ENCODE data around the gene PLA2G6.

Gene PLA2G6

GRCh38 chr22:38204784-38205183, 23.2 kb upstream of the PLA2G6 start:
- TF ChIP-seq, protein P1, sequence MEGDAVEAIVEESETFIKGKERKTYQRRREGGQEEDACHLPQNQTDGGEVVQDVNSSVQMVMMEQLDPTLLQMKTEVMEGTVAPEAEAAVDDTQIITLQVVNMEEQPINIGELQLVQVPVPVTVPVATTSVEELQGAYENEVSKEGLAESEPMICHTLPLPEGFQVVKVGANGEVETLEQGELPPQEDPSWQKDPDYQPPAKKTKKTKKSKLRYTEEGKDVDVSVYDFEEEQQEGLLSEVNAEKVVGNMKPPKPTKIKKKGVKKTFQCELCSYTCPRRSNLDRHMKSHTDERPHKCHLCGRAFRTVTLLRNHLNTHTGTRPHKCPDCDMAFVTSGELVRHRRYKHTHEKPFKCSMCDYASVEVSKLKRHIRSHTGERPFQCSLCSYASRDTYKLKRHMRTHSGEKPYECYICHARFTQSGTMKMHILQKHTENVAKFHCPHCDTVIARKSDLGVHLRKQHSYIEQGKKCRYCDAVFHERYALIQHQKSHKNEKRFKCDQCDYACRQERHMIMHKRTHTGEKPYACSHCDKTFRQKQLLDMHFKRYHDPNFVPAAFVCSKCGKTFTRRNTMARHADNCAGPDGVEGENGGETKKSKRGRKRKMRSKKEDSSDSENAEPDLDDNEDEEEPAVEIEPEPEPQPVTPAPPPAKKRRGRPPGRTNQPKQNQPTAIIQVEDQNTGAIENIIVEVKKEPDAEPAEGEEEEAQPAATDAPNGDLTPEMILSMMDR (IDR thresholded peaks at IDR 0.05; ENCODE audit: low read depth, low read length): no peak
- no peak overlapping the region for H3K4me3 ChIP-seq (replicated peaks in 1 of 2; ENCODE audit: low read depth in 2 of 2, low read length in 2 of 2)
- no peak for DNase-seq (ENCODE audit: low read depth in 2 of 2)

DNA sequence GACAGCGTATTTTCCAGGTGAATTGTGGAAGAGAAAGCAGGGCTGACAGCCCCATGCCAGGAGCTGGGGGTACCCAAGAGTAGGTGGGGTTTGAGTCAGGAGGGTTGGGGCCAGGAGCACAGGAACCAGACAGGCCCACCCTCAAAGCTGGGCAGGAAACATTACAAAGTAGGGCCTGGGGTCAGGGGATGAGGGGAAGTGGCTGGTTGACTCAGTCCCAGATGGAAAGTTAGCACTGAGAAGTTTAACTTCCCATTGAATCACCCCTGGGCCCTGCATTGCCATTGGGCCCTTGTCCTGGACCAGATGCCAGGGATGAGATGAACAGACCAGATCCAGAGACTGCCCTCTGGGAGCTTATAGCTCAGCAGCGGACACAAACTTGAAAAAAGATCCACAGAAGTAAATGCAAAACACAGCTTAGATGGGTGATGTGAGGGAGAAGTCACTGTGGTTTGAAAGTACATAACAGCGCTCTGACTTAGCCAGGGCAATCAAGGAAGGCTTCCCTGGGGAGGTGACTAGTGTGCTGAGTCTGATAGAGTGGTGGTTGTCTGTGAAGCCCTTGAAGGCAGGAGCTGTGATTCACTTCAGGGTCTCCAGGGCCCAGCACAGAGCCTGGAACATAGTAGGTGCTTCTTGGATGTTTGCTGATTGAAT, 22.4 kb upstream of the PLA2G6 start:
- TF ChIP-seq, protein P1 (IDR thresholded peaks at IDR 0.05; ENCODE audit: low read depth, low read length): no peak
- H3K4me3 ChIP-seq (replicated peaks in 1 of 2; ENCODE audit: low read depth in 2 of 2, low read length in 2 of 2): peak overlapping the region in 1 of 2 donors; percentile 91
- peak in 1 of 2 donors; percentile 89 for DNase-seq (ENCODE audit: low read depth in 2 of 2)

DNA sequence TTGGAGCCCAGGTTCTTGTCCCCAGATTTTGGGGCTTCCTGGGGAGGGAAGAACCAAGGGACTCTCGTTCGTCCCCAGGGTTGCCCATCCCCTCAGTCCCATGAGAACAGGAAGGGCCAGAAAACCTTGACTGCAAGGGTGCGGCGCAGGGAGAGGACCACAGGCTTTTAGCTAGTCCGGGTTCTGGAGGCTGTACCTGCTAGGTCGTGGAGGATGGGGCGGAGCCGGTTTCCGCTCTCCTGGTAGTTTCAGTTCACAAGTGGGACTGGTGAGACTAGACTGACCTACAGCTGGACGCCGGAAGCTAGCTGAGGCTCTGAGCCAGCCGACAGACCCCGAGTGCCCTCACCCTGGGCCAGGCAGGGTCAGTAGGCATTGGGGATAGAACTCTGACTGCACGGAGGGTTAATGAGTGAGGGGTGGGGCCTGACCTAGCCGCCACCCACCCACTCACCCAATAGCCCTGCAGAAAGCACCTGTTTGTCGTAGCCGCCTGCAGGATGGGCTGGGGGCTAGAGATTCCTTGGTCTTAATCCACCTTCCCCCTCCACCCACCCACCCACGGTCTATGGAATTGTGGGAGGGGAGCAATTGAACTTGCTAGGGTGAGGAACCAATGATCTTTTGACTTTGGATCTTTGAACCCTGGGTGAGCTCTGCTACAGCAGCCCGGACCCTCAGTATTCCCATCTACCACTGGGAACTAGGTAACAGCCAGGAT, 21.6 kb upstream of the PLA2G6 start:
- DNase-seq (ENCODE audit: low read depth in 2 of 2): peak in 1 of 2 donors; percentile 58
- TF ChIP-seq, protein P1 (IDR thresholded peaks at IDR 0.05; ENCODE audit: low read depth, low read length): no peak
- peak overlapping the region; percentile 80 to 91 for H3K4me3 ChIP-seq (replicated peaks in 1 of 2; ENCODE audit: low read depth in 2 of 2, low read length in 2 of 2)

DNA sequence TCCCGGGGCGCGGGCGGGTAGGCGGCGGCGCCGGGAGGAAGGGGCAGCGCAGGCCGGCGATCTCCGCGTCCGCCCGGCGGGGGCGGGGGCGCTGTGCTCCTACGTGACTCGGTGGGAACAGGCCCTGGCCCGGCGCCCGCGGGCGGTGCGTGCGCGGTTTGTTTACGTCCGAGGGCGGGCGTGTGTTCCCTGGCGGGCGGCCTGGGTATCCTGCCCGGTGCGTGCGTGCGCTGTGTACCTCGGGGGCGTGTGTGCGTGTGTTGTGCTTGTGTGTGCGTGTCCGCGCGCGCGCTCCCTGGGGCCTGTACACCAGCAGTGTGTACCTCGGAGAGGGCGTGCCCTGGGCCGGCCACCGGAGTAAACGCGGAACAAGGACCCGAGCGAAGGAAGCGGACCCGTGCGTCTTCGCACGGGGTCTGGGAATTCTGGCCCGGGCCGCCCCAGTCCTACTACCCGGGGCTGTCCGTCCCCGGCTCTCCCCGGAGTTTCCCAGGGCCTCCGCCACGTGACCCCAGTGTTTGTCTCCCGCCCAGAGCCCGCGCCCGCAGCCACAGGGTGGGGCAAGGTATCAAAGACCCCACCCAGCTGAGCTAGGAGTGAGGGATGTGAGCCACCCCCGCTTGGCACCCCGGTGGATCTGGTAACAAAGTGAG, 20.9 kb upstream of the PLA2G6 start:
- TF ChIP-seq, protein P1 (IDR thresholded peaks at IDR 0.05; ENCODE audit: low read depth, low read length): no peak
- DNase-seq (ENCODE audit: low read depth in 2 of 2): peak; percentile 91 to 96
- peak overlapping the region; percentile 80 to 91 for H3K4me3 ChIP-seq (replicated peaks in 1 of 2; ENCODE audit: low read depth in 2 of 2, low read length in 2 of 2)

DNA sequence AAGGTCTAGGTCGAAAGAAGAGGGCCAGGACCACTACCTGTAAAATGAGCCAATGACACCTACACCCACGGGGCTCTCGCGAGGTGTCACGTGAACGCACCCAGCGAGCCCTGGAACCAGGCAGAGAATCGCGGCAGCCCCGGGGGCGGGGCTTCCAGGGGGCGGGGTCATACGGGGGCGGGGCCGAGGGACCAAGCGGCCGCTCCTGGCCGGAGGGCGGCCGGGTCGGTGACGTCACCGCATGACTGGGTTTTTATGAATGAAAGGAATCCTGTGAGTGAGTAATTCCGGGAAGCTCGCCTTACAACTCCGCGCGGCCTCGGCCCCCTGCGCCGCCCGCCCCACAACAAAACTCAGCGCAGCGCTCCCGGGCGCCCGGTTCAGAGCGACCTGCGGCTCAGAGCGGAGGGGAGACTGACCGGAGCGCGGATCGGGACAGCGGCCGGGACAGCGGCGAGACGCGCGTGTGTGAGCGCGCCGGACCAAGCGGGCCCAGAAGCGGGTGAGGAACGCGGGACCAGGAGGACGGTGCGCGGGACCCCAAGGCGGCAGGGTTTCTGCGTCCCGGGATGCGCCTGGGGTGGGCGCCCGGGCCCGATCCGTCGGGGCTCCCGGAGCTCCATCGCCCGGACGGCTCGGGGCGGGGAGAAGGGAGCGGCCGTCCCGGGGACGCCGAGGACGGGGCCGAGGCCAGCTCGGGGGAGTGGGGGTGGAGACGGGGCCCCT, 20.2 kb upstream of the PLA2G6 start, which contains the start of gene MAFF:
Gene MAFF, plus strand, starts transcription at position 284 of the 726 bp plus-strand sequence. CDS start 11,860 bp downstream, outside the sequence.
- DNase-seq (ENCODE audit: low read depth in 2 of 2): peak; percentile 99
- TF ChIP-seq, protein P1 (IDR thresholded peaks at IDR 0.05; ENCODE audit: low read depth, low read length): no peak
- peak within 1 kb of the TSS; percentile 80 to 91 for H3K4me3 ChIP-seq (replicated peaks in 1 of 2; ENCODE audit: low read depth in 2 of 2, low read length in 2 of 2)

GRCh38 chr22:38201371-38201710, 19.7 kb upstream of the PLA2G6 start:
- H3K4me3 ChIP-seq (replicated peaks in 1 of 2; ENCODE audit: low read depth in 2 of 2, low read length in 2 of 2): peak overlapping the region; percentile 30 to 44
- no peak for DNase-seq (ENCODE audit: low read depth in 2 of 2)
- TF ChIP-seq, protein P1 (IDR thresholded peaks at IDR 0.05; ENCODE audit: low read depth, low read length): no peak

Data from cardiac fibroblast (primary cell).